HCT116 (cell line): Measurements from ENCODE around the gene PPP2R5C. TPM values are rescaled to one million over a fixed set of nuclear protein-coding genes. Genes with fewer than 3 reads are reported as not detected.

Experiments
- ATAC-seq: fragments of 200-7000 bp; cut with Tn5 transposase; 2 replicates; pipeline ENCODE4 v1.9.1; 2020; ENCODE audit warnings: mild to moderate bottlenecking, moderate library complexity
- BruUV-seq: library from RNA; stranded (reverse); fragments of 400-500 nt; replicated peaks from 2 replicates; lab custom pipeline; 2021; lab: Mats Ljungman, UMichigan
- CTCF ChIA-PET: fragments of 300-600 bp; sonication (Branson Sonifier 250); formaldehyde crosslinking; loops from one replicate; lab custom pipeline; 2021; ENCODE audit warnings: antibody characterized with exemption; lab: Charles Lee
- POLR2A ChIA-PET: fragments of 300-600, 350-600 bp; sonication (Branson Sonifier 250); formaldehyde crosslinking; loops from one replicate; lab custom pipeline; 2021; ENCODE audit warnings: antibody characterized with exemption; lab: Charles Lee
- RAD21 ChIA-PET, 2 experiments: fragments of 300-600 bp; sonication (Branson Sonifier 250); formaldehyde crosslinking; loops; one replicate each; lab custom pipeline; 2023; ENCODE audit warnings: low total read pairs in 2 of 2; ENCODE audit not compliant: uncharacterized antibody in 2 of 2, unreplicated experiment in 2 of 2, low non-redundant PET in 1 of 2; lab: Charles Lee
- DNase-seq: peaks from one replicate; pipeline ENCODE4 v3.0.0-alpha.2; 2010; ENCODE audit warnings: low read depth, low spot score
- H2AFZ ChIP-seq: fragments of 200-600 bp; shearing (Covaris generic), sonication (generic); 2 replicates; pipeline ENCODE4 v1.6.1; 2017; ENCODE audit warnings: low read depth, mixed run types, mixed read lengths, antibody characterized with exemption, low read length; ENCODE audit not compliant: poor library complexity, severe bottlenecking
- H3K27ac ChIP-seq: 2 replicates; pipeline ENCODE4 v1.5.1; 2012; ENCODE audit warnings: low read depth, low read length
- H3K27me3 ChIP-seq: fragments of 200-600 bp; sonication (generic); 2 replicates; pipeline ENCODE4 v1.6.1; 2016; ENCODE audit warnings: mixed run types, low read length, mixed read lengths; ENCODE audit not compliant: insufficient read depth
- H3K36me3 ChIP-seq, 2 experiments: fragments of 200-500 bp in 1 of 2; fragments of 200-600 bp in 1 of 2; sonication (Bioruptor generic) in 1 of 2; sonication (generic) in 1 of 2; 2 replicates each; pipeline versions ENCODE4 v1.5.1 to v1.6.1; 2014 to 2016; ENCODE audit warnings: low read length in 2 of 2, inconsistent platforms in 1 of 2, mixed read lengths in 1 of 2, mixed run types in 1 of 2; ENCODE audit not compliant: insufficient read depth in 2 of 2, control insufficient read depth in 1 of 2
- H3K4me1 ChIP-seq, 2 experiments: fragments of 200-600 bp in 1 of 2; sonication (generic) in 1 of 2; 2 replicates each; pipeline versions ENCODE4 v1.5.1 to v1.6.1; 2012 to 2017; ENCODE audit warnings: low read length in 2 of 2, inconsistent platforms in 1 of 2, mild to moderate bottlenecking in 1 of 2, mixed read lengths in 1 of 2, mixed run types in 1 of 2, moderate library complexity in 1 of 2; ENCODE audit not compliant: insufficient read depth in 2 of 2, control insufficient read depth in 1 of 2
- H3K4me2 ChIP-seq: fragments of 200-600 bp; sonication (generic); 2 replicates; pipeline ENCODE4 v1.6.1; 2017; ENCODE audit warnings: mixed run types, low read length, mixed read lengths
- H3K4me3 ChIP-seq, 2 experiments: fragments of 200-600 bp in 1 of 2; sonication (generic) in 1 of 2; replicated peaks in 1 of 2; 2 replicates each; pipeline ENCODE4 v1.5.1; 2011 to 2016; ENCODE audit warnings: low read length in 2 of 2, control low read depth in 1 of 2, low read depth in 1 of 2, mild to moderate bottlenecking in 1 of 2, mixed read lengths in 1 of 2, mixed run types in 1 of 2
- H3K79me2 ChIP-seq: fragments of 200-600 bp; sonication (generic); 2 replicates; pipeline ENCODE4 v1.6.1; 2017; ENCODE audit warnings: mild to moderate bottlenecking, mixed run types, low read length, moderate library complexity, mixed read lengths; ENCODE audit not compliant: insufficient read depth
- H3K9ac ChIP-seq: fragments of 200-600 bp; sonication (generic); 2 replicates; pipeline ENCODE4 v1.6.1; 2016; ENCODE audit warnings: low read length, mixed read lengths
- H3K9me2 ChIP-seq: fragments of 200-600 bp; sonication (generic), shearing (Covaris generic); 2 replicates; pipeline ENCODE4 v1.6.1; 2017; ENCODE audit warnings: mixed run types, mild to moderate bottlenecking, moderate library complexity; ENCODE audit not compliant: insufficient read depth
- H3K9me3 ChIP-seq, 2 experiments: fragments of 200-500 bp in 1 of 2; fragments of 200-600 bp in 1 of 2; sonication (Bioruptor generic) in 1 of 2; sonication (generic) in 1 of 2; 2 replicates each; pipeline ENCODE4 v1.6.1; 2014 to 2017; ENCODE audit warnings: low read length in 2 of 2, mixed read lengths in 2 of 2, inconsistent platforms in 1 of 2, low read depth in 1 of 2, mild to moderate bottlenecking in 1 of 2, mixed run types in 1 of 2, moderate library complexity in 1 of 2; ENCODE audit not compliant: control insufficient read depth in 1 of 2, insufficient read depth in 1 of 2
- H4K20me1 ChIP-seq: fragments of 200-600 bp; sonication (generic), shearing (Covaris generic); 2 replicates; pipeline ENCODE4 v1.6.1; 2017; ENCODE audit warnings: mixed run types, mild to moderate bottlenecking, moderate library complexity; ENCODE audit not compliant: insufficient read depth
- CBX3 ChIP-seq: IDR thresholded peaks from 2 replicates; pipeline ENCODE4 v1.6.1; 2012; ENCODE audit warnings: low read depth
- CEBPB ChIP-seq: IDR thresholded peaks from 2 replicates; pipeline ENCODE4 v1.6.1; 2012; ENCODE audit warnings: low read depth
- EGR1 ChIP-seq: IDR thresholded peaks from 2 replicates; pipeline ENCODE4 v1.6.1; 2012; ENCODE audit warnings: low read depth
- JUND ChIP-seq: IDR thresholded peaks from 2 replicates; pipeline ENCODE4 v1.6.1; 2012
- POLR2AphosphoS5 ChIP-seq: IDR thresholded peaks from 2 replicates; pipeline ENCODE4 v1.6.1; 2011; ENCODE audit warnings: mild to moderate bottlenecking, low read depth, low read length, moderate library complexity
- SIN3A ChIP-seq: IDR thresholded peaks from 2 replicates; pipeline ENCODE4 v1.6.1; 2012; ENCODE audit warnings: low read depth
- SRF ChIP-seq: IDR thresholded peaks from 2 replicates; pipeline ENCODE4 v1.6.1; 2012; ENCODE audit warnings: low read depth
- ZFX ChIP-seq: fragments of 450-650 bp; IDR thresholded peaks from 2 replicates; pipeline ENCODE4 v1.6.1; 2017
- intact Hi-C: fragments of 100-400 bp; cut with micrococcal nuclease; formaldehyde crosslinking; loops from 2 replicates; pipeline ENCODE4 v1.10.0; 2022
- total RNA-seq: library from RNA; stranded (reverse); gene quantifications from one replicate; pipeline ENCODE4 v1.2.1, GENCODE V29; 2021; ENCODE audit not compliant: unreplicated experiment
- TF ChIP-seq, protein P1 (sequence below): IDR thresholded peaks from 2 replicates; pipeline ENCODE4 v1.6.1; 2012; ENCODE audit warnings: low read depth
- TF ChIP-seq, protein P2 (sequence below), 3 experiments: fragments of 200-600 bp in 1 of 3; sonication (generic) in 1 of 3; IDR thresholded peaks in 2 of 3; conservative IDR thresholded peaks in 1 of 3; 2 replicates each; pipeline ENCODE4 v1.5.1; 2012 to 2017; ENCODE audit warnings: low read depth in 2 of 3, low read length in 2 of 3, antibody characterized with exemption in 1 of 3, borderline replicate concordance in 1 of 3, control low read depth in 1 of 3, mild to moderate bottlenecking in 1 of 3, mixed read lengths in 1 of 3, mixed run types in 1 of 3, moderate library complexity in 1 of 3; ENCODE audit not compliant: insufficient read depth in 1 of 3
- TF ChIP-seq, protein P3 (sequence below): IDR thresholded peaks from 2 replicates; pipeline ENCODE4 v1.6.1; 2012
- TF ChIP-seq, protein P4 (sequence below): IDR thresholded peaks from 2 replicates; pipeline ENCODE4 v1.6.1; 2011; ENCODE audit warnings: mild to moderate bottlenecking, low read length, moderate library complexity; ENCODE audit not compliant: insufficient replicate concordance; ENCODE audit errors: extremely low read depth

PPP2R5C gene
- total RNA-seq, 1 experiment from 2014 or later: 117 TPM

GRCh38 chr14:101888182-101888581 lies 126.7 kb downstream of the PPP2R5C start:
- Histone ChIP-seq H3K4me3 (no peak overlapping the region), H3K4me1 (no peaks in the 10 kb centered on the region), H3K27ac (no peak overlapping the region), H3K27me3 (no peaks in the 10 kb centered on the region), H4K20me1 (no peaks in the 10 kb centered on the region), H3K9ac (no peak overlapping the region), H2AFZ (no peak overlapping the region), H3K79me2 (no peaks in the 10 kb centered on the region), H3K36me3 (peaks cover 0 to 6% of the 10 kb centered on the region in 2 experiments; a peak in 3 of 4 replicates), H3K4me2 (no peak overlapping the region), H3K9me2 (no peaks in the 10 kb centered on the region), H3K9me3 (no peaks in the 10 kb centered on the region)
- TF ChIP-seq SRF: no peak
- TF ChIP-seq, protein P1, sequence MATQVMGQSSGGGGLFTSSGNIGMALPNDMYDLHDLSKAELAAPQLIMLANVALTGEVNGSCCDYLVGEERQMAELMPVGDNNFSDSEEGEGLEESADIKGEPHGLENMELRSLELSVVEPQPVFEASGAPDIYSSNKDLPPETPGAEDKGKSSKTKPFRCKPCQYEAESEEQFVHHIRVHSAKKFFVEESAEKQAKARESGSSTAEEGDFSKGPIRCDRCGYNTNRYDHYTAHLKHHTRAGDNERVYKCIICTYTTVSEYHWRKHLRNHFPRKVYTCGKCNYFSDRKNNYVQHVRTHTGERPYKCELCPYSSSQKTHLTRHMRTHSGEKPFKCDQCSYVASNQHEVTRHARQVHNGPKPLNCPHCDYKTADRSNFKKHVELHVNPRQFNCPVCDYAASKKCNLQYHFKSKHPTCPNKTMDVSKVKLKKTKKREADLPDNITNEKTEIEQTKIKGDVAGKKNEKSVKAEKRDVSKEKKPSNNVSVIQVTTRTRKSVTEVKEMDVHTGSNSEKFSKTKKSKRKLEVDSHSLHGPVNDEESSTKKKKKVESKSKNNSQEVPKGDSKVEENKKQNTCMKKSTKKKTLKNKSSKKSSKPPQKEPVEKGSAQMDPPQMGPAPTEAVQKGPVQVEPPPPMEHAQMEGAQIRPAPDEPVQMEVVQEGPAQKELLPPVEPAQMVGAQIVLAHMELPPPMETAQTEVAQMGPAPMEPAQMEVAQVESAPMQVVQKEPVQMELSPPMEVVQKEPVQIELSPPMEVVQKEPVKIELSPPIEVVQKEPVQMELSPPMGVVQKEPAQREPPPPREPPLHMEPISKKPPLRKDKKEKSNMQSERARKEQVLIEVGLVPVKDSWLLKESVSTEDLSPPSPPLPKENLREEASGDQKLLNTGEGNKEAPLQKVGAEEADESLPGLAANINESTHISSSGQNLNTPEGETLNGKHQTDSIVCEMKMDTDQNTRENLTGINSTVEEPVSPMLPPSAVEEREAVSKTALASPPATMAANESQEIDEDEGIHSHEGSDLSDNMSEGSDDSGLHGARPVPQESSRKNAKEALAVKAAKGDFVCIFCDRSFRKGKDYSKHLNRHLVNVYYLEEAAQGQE: no peak
- TF ChIP-seq JUND: no peak
- no peak for TF ChIP-seq CBX3
- TF ChIP-seq, protein P2, sequence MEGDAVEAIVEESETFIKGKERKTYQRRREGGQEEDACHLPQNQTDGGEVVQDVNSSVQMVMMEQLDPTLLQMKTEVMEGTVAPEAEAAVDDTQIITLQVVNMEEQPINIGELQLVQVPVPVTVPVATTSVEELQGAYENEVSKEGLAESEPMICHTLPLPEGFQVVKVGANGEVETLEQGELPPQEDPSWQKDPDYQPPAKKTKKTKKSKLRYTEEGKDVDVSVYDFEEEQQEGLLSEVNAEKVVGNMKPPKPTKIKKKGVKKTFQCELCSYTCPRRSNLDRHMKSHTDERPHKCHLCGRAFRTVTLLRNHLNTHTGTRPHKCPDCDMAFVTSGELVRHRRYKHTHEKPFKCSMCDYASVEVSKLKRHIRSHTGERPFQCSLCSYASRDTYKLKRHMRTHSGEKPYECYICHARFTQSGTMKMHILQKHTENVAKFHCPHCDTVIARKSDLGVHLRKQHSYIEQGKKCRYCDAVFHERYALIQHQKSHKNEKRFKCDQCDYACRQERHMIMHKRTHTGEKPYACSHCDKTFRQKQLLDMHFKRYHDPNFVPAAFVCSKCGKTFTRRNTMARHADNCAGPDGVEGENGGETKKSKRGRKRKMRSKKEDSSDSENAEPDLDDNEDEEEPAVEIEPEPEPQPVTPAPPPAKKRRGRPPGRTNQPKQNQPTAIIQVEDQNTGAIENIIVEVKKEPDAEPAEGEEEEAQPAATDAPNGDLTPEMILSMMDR (IDR thresholded peaks at IDR 0.05 in 2 of 3, conservative IDR thresholded peaks at IDR 0.05 in 1 of 3; ENCODE audit: borderline replicate concordance in 1 of 3, insufficient read depth in 1 of 3, low read depth in 2 of 3, low read length in 2 of 3): no peak
- no peak for TF ChIP-seq ZFX
- TF ChIP-seq POLR2AphosphoS5: no peak
- TF ChIP-seq EGR1: no peak
- TF ChIP-seq, protein P3, sequence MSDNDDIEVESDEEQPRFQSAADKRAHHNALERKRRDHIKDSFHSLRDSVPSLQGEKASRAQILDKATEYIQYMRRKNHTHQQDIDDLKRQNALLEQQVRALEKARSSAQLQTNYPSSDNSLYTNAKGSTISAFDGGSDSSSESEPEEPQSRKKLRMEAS: no peak
- TF ChIP-seq, protein P4, sequence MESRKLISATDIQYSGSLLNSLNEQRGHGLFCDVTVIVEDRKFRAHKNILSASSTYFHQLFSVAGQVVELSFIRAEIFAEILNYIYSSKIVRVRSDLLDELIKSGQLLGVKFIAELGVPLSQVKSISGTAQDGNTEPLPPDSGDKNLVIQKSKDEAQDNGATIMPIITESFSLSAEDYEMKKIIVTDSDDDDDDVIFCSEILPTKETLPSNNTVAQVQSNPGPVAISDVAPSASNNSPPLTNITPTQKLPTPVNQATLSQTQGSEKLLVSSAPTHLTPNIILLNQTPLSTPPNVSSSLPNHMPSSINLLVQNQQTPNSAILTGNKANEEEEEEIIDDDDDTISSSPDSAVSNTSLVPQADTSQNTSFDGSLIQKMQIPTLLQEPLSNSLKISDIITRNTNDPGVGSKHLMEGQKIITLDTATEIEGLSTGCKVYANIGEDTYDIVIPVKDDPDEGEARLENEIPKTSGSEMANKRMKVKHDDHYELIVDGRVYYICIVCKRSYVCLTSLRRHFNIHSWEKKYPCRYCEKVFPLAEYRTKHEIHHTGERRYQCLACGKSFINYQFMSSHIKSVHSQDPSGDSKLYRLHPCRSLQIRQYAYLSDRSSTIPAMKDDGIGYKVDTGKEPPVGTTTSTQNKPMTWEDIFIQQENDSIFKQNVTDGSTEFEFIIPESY: no peak
- no peak for TF ChIP-seq CEBPB
- TF ChIP-seq SIN3A: no peak
- no peak for ATAC-seq
- ChIA-PET RAD21 (no interaction called here), CTCF (no interaction called here), POLR2A (no interaction called here)
- no peak for DNase-seq
- BruUV-seq: no TSS peak
- intact Hi-C loops: no loop called here
